Neural cell (in vitro differentiated cells): Measurements from ENCODE around the gene RABL6. TPM values are rescaled to one million over a fixed set of nuclear protein-coding genes. Genes with fewer than 3 reads are reported as not detected.
A peak's percentile ranks its signal among the peaks of the same experiment; 100 is the strongest.
"Not testable (repeated sequence)": the region's sequence is repeated elsewhere in the genome, so short reads cannot be mapped to it uniquely, and the experiment has no call there.

Experiments
- H2AFZ ChIP-seq: fragments of 200-600, 300-800 bp; sonication (generic), shearing (Covaris generic); 2 replicates; pipeline ENCODE4 v1.6.0; 2014; ENCODE audit warnings: low read depth, mild to moderate bottlenecking, antibody characterized with exemption, low read length, moderate library complexity
- H3F3A ChIP-seq: fragments of 200-600 bp; shearing (Covaris generic); 2 replicates; pipeline ENCODE4 v1.6.1; 2016; ENCODE audit warnings: mild to moderate bottlenecking, moderate library complexity, mixed read lengths, antibody characterized with exemption, low read length; ENCODE audit not compliant: insufficient read depth, poor library complexity, severe bottlenecking
- H3K27ac ChIP-seq: fragments of 200-600, 300-800 bp; sonication (generic), shearing (Covaris generic); 2 replicates; pipeline ENCODE4 v1.5.1; 2014; ENCODE audit warnings: mild to moderate bottlenecking, low read length, moderate library complexity
- H3K27me3 ChIP-seq: fragments of 300-800, 200-600 bp; sonication (generic), shearing (Covaris generic); 2 replicates; pipeline ENCODE4 v1.6.0; 2014; ENCODE audit warnings: mild to moderate bottlenecking, low read depth, low read length, moderate library complexity; ENCODE audit not compliant: insufficient read depth
- H3K36me3 ChIP-seq: fragments of 300-800, 200-600 bp; sonication (generic), shearing (Covaris generic); 2 replicates; pipeline ENCODE4 v1.5.1; 2014; ENCODE audit warnings: mild to moderate bottlenecking, antibody characterized with exemption, low read length, moderate library complexity; ENCODE audit not compliant: insufficient read depth
- H3K4me2 ChIP-seq: fragments of 300-800, 200-600 bp; sonication (generic), shearing (Covaris generic); 2 replicates; pipeline ENCODE4 v1.6.0; 2014; ENCODE audit warnings: mild to moderate bottlenecking, low read length
- H3K4me3 ChIP-seq: fragments of 300-800, 200-600 bp; sonication (generic), shearing (Covaris generic); 2 replicates; pipeline ENCODE4 v1.5.1; 2014; ENCODE audit warnings: mild to moderate bottlenecking, low read length, moderate library complexity
- H3K79me2 ChIP-seq: fragments of 200-600 bp; shearing (Covaris generic); replicated peaks from 2 replicates; pipeline ENCODE4 v1.6.0; 2014; ENCODE audit warnings: mild to moderate bottlenecking, low read length, moderate library complexity; ENCODE audit not compliant: insufficient read depth
- H3K9ac ChIP-seq: fragments of 300-800, 200-600 bp; sonication (generic), shearing (Covaris generic); 2 replicates; pipeline ENCODE4 v1.6.1; 2016; ENCODE audit warnings: mild to moderate bottlenecking, low read length, mixed read lengths
- H3K9me2 ChIP-seq: fragments of 200-600 bp; shearing (Covaris generic); 2 replicates; pipeline ENCODE4 v1.6.1; 2016; ENCODE audit warnings: mild to moderate bottlenecking, low read length, mixed read lengths; ENCODE audit not compliant: insufficient read depth
- H3K9me3 ChIP-seq: fragments of 200-600, 300-800 bp; sonication (generic), shearing (Covaris generic); 2 replicates; pipeline ENCODE4 v1.6.1; 2016; ENCODE audit warnings: mild to moderate bottlenecking, mixed run types, low read length, moderate library complexity, mixed read lengths
- H4K20me1 ChIP-seq: fragments of 200-600 bp; shearing (Covaris generic); 2 replicates; pipeline ENCODE4 v1.6.1; 2016; ENCODE audit warnings: mild to moderate bottlenecking, mixed run types; ENCODE audit not compliant: insufficient read depth
- CTCF ChIP-seq: fragments of 450-650 bp; IDR thresholded peaks from 2 replicates; pipeline ENCODE4 v1.5.1; 2014; ENCODE audit warnings: antibody characterized with exemption, mild to moderate bottlenecking, moderate library complexity; ENCODE audit not compliant: poor library complexity, severe bottlenecking
- EP300 ChIP-seq: fragments of 450-650 bp; conservative IDR thresholded peaks from 2 replicates; pipeline ENCODE4 v1.6.1; 2014; ENCODE audit warnings: antibody characterized with exemption, mild to moderate bottlenecking, moderate library complexity; ENCODE audit not compliant: poor library complexity, severe bottlenecking
- EZH2 ChIP-seq: fragments of 200-600, 300-800 bp; shearing (Covaris generic), sonication (generic); IDR thresholded peaks from 2 replicates; pipeline ENCODE4 v1.6.1; 2014; ENCODE audit warnings: antibody characterized with exemption, low read length, borderline replicate concordance, mild to moderate bottlenecking; ENCODE audit not compliant: insufficient read depth, poor library complexity, severe bottlenecking
- MXI1 ChIP-seq: fragments of 450-650 bp; conservative IDR thresholded peaks from 2 replicates; pipeline ENCODE4 v1.6.1; 2014; ENCODE audit warnings: antibody characterized with exemption, mild to moderate bottlenecking; ENCODE audit not compliant: poor library complexity, severe bottlenecking
- POLR2AphosphoS5 ChIP-seq: IDR thresholded peaks from 2 replicates; pipeline ENCODE4 v1.6.1; 2012
- RAD21 ChIP-seq: fragments of 450-650 bp; conservative IDR thresholded peaks from 2 replicates; pipeline ENCODE4 v1.6.1; 2014; ENCODE audit warnings: antibody characterized with exemption, mild to moderate bottlenecking, moderate library complexity
- REST ChIP-seq: IDR thresholded peaks from 2 replicates; pipeline ENCODE4 v1.6.1; 2012; ENCODE audit warnings: borderline replicate concordance
- SMC3 ChIP-seq: fragments of 450-650 bp; conservative IDR thresholded peaks from 2 replicates; pipeline ENCODE4 v1.6.1; 2014; ENCODE audit warnings: antibody characterized with exemption, mild to moderate bottlenecking, moderate library complexity; ENCODE audit not compliant: poor library complexity
- TAF1 ChIP-seq: IDR thresholded peaks from 2 replicates; pipeline ENCODE4 v1.6.1; 2012; ENCODE audit warnings: low read depth
- polyA plus RNA-seq: library from polyadenylated mRNA; depleted of rRNA; stranded (reverse); fragments of >200 nt; gene quantifications from 2 replicates; pipeline ENCODE4 v1.2.3, GENCODE V29; 2014

Gene RABL6
- polyA plus RNA-seq, 1 donor from 2014 or later = 46.4 TPM

- Histone ChIP-seq H3K4me2 (peak overlapping the region; percentile 78), H3K79me2 (peaks cover 21% of the 10 kb centered on the region), H3K9me2 (no peaks in the 10 kb centered on the region), H2AFZ (no peak overlapping the region), H3K36me3 (no peaks in the 10 kb centered on the region), H3F3A (no peaks in the 10 kb centered on the region), H3K9ac (peak overlapping the region; percentile 94), H3K9me3 (no peaks in the 10 kb centered on the region), H3K4me3 (peak overlapping the region; percentile 94), H3K27me3 (no peaks in the 10 kb centered on the region), H4K20me1 (no peaks in the 10 kb centered on the region), H3K27ac (peak overlapping the region; percentile 59)
- TF ChIP-seq SMC3 = no peak
- TF ChIP-seq EZH2 = no peak
- TF ChIP-seq RAD21 = no peak
- no peak for TF ChIP-seq TAF1
- TF ChIP-seq MXI1 = no peak
- TF ChIP-seq POLR2AphosphoS5 = no peak
Observed at GRCh38 chr9:136865768-136866103, 58.0 kb downstream of the RABL6 start.

GRCh38 chr9:136866898-136867421 lies 59.2 kb downstream of the RABL6 start:
- not testable (repeated sequence) for H3F3A ChIP-seq, H3K27me3 ChIP-seq, H2AFZ ChIP-seq, H3K9me3 ChIP-seq, H3K36me3 ChIP-seq, H3K4me2 ChIP-seq, H3K9me2 ChIP-seq, H4K20me1 ChIP-seq
- H3K9ac ChIP-seq = peak overlapping the region; percentile 94
- peak overlapping the region; percentile 94 for H3K4me3 ChIP-seq
- H3K27ac ChIP-seq = peak overlapping the region; percentile 66
- H3K79me2 ChIP-seq = peaks cover 21% of the 10 kb centered on the region

GRCh38 chr9:136867480-136867879 lies 59.7 kb downstream of the RABL6 start:
- H3F3A ChIP-seq = no peaks in the 10 kb centered on the region
- no peak overlapping the region for H3K27ac ChIP-seq
- H3K4me3 ChIP-seq = peak overlapping the region; percentile 94
- H3K36me3 ChIP-seq = no peaks in the 10 kb centered on the region
- H3K27me3 ChIP-seq = no peaks in the 10 kb centered on the region
- H3K79me2 ChIP-seq = peaks cover 21% of the 10 kb centered on the region
- H3K9ac ChIP-seq = no peak overlapping the region
- TF ChIP-seq MXI1 (no peak), EP300 (no peak), SMC3 (no peak), RAD21 (no peak), TAF1 (no peak), EZH2 (no peak), REST (no peak), POLR2AphosphoS5 (no peak), CTCF (no peak)
- H4K20me1 ChIP-seq = no peaks in the 10 kb centered on the region
- H3K9me3 ChIP-seq = no peaks in the 10 kb centered on the region
- H2AFZ ChIP-seq = no peak overlapping the region
- H3K4me2 ChIP-seq = no peak overlapping the region
- no peaks in the 10 kb centered on the region for H3K9me2 ChIP-seq
